T-helper 2 cell treated with Interferon-gamma antibody and Interleukin-4, amounts not matched to agents 5 μg/mL and 100 μg/mL, for 36 hours (primary cell): ENCODE measurements around the gene MYO1D.

ENCODE experiments used
- DNase-seq: peaks from one replicate; pipeline ENCODE4 v3.0.0; 2021; ENCODE audit warnings: low spot score
- H3K27ac Mint-ChIP-seq: one replicate; pipeline ENCODE4 v1.8.0; 2021; ENCODE audit warnings: mild to moderate bottlenecking, mixed read lengths
- H3K27me3 Mint-ChIP-seq: one replicate; pipeline ENCODE4 v1.8.0; 2021; ENCODE audit warnings: low read depth, mixed read lengths
- H3K36me3 Mint-ChIP-seq: one replicate; pipeline ENCODE4 v1.8.0; 2021; ENCODE audit warnings: low read depth, mixed read lengths
- H3K4me1 Mint-ChIP-seq: one replicate; pipeline ENCODE4 v1.8.0; 2021; ENCODE audit warnings: low read depth, mixed read lengths
- H3K4me3 Mint-ChIP-seq: one replicate; pipeline ENCODE4 v1.8.0; 2022; ENCODE audit warnings: mild to moderate bottlenecking, moderate library complexity, mixed read lengths
- H3K9me3 Mint-ChIP-seq: one replicate; pipeline ENCODE4 v1.8.0; 2021; ENCODE audit warnings: mixed read lengths

The MYO1D gene

DNA sequence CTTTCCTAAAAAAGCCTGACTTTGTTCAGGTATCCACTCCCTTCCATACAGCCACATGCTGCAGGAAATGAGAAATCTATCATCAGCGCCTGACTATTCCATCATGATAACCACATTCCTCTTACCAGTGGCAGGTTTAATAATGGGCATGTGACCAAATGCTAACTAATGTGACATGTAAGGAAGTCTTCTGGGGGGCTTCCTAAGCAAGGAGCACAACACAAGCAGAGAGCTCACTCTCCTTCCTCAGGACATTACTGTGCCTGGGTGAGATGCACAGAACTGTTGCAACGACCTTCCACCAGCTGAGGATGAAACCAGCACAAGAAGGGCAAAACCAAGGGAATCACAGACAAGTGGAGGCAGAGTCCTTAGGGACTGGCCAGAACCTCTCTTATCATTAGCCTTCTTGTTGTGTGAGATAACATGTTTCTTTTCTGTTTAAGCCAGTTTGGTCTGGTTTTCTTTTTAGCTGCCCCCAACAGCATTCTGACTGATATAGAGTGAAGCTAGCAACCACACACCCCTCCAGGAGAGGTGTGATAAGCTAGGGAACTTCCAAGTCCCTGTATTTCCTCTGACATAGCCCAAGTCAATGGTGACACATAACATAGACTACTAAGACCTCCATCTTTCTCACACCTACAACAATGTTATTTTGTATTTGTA, 16.9 kb downstream of the MYO1D start:
- no peaks in the 10 kb centered on the region for H3K4me1 Mint-ChIP-seq
- H3K27ac Mint-ChIP-seq, result no peak overlapping the region
- no peak overlapping the region for H3K4me3 Mint-ChIP-seq
- DNase-seq, result no peak
- no peaks in the 10 kb centered on the region for H3K9me3 Mint-ChIP-seq
- peaks cover 3% of the 10 kb centered on the region for H3K27me3 Mint-ChIP-seq
- H3K36me3 Mint-ChIP-seq, result no peaks in the 10 kb centered on the region

DNA sequence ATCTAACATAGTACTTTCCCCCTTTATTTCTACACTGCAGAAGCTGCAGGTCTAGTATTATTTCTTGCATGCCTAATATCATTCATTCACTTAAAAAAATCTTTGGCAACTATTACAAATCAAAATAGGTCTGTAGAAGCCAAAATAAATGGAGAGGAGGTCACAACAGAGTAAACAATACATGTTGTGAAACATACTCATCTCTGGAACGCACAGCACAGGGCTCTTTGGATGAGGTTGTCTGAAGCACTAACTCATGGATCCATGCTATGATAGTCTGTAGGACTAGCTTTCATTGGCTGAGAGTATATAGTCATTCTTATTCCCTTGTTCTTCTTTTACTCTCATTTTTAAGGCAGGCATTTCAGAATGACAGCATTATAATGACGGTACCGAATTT, 21.3 kb downstream of the MYO1D start:
- no peak for DNase-seq
- H3K27ac Mint-ChIP-seq, result no peak overlapping the region
- no peaks in the 10 kb centered on the region for H3K9me3 Mint-ChIP-seq
- H3K36me3 Mint-ChIP-seq, result no peaks in the 10 kb centered on the region
- no peaks in the 10 kb centered on the region for H3K4me1 Mint-ChIP-seq
- no peak overlapping the region for H3K4me3 Mint-ChIP-seq
- peaks cover 17% of the 10 kb centered on the region for H3K27me3 Mint-ChIP-seq

GRCh38 chr17:32854832-32855389, 22.0 kb downstream of the MYO1D start:
- peaks cover 17% of the 10 kb centered on the region for H3K27me3 Mint-ChIP-seq
- no peaks in the 10 kb centered on the region for H3K9me3 Mint-ChIP-seq
- H3K27ac Mint-ChIP-seq, result no peak overlapping the region
- no peaks in the 10 kb centered on the region for H3K4me1 Mint-ChIP-seq
- no peaks in the 10 kb centered on the region for H3K36me3 Mint-ChIP-seq
- DNase-seq, result no peak
- H3K4me3 Mint-ChIP-seq, result no peak overlapping the region

GRCh38 chr17:32854207-32854606, 22.7 kb downstream of the MYO1D start:
- Mint-ChIP-seq H3K27me3 (peaks cover 15% of the 10 kb centered on the region), H3K9me3 (no peaks in the 10 kb centered on the region), H3K4me1 (no peaks in the 10 kb centered on the region), H3K27ac (no peak overlapping the region), H3K36me3 (no peaks in the 10 kb centered on the region), H3K4me3 (no peak overlapping the region)
- DNase-seq, result no peak

DNA sequence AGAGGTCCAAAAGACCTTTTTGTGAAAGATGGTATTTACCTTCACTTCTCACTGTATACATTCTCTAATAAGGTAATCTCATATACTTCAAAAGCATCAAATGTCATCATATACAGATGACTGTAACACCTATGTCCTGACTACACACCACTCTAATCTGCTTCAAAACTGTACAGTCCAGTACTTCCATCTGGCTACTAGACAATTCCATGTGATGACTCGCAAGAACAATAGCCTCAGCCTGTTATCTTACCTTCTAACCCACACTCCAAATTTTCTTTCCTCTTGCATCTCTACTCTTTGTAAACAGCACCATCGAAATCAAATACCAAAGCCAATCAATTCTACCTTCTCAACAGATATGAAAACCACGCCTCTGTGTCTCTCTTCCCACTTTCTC, 24.1 kb downstream of the MYO1D start:
- Mint-ChIP-seq H3K27ac (no peak overlapping the region), H3K4me3 (no peak overlapping the region), H3K27me3 (peaks cover 14% of the 10 kb centered on the region), H3K36me3 (no peaks in the 10 kb centered on the region), H3K9me3 (no peaks in the 10 kb centered on the region), H3K4me1 (no peaks in the 10 kb centered on the region)
- DNase-seq, result no peak

DNA sequence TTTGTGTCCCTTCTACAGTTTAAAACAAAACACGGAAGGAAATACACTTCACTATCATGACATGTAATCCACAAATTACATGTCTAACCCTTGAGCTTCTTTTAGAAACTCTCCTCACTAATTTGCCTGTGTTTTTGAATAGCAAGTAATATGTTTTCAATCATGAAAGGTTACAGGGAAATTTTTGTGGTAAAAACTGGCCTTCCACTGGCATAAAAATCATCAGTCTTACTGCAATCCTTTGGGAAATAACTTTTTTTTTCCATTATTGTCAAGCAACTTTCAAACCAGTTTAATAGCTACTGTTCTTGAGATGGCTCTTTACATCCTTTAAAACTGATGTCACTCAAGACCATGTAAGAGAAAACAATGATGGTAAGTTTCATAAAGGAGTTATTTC, 27.0 kb downstream of the MYO1D start:
- Mint-ChIP-seq H3K4me1 (no peaks in the 10 kb centered on the region), H3K27me3 (peaks cover 14% of the 10 kb centered on the region), H3K36me3 (no peaks in the 10 kb centered on the region), H3K27ac (no peak overlapping the region), H3K4me3 (no peak overlapping the region), H3K9me3 (no peaks in the 10 kb centered on the region)
- no peak for DNase-seq

GRCh38 chr17:32847977-32848376, 28.9 kb downstream of the MYO1D start:
- Mint-ChIP-seq H3K9me3 (no peaks in the 10 kb centered on the region), H3K4me3 (no peak overlapping the region), H3K36me3 (no peaks in the 10 kb centered on the region), H3K27ac (no peak overlapping the region), H3K27me3 (peaks cover 14% of the 10 kb centered on the region), H3K4me1 (no peaks in the 10 kb centered on the region)
- DNase-seq, result no peak

DNA sequence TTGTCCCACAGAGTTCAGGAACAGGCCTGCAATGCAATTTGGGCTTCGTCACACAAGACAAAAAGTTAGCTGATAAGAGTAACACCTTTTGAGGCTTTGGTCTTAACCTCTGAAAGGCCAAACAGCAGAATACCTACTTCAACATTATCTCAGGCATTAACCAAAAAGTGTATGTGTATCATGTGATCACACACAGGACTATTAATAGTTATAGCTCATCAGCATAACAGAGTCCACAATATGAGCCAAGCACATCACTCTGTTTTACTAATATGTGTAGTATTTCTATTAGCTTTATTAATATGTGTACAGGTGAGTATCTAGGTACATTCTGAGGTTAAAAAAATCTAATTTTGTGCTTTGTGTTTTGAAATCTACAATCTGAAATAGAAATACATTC, 30.8 kb downstream of the MYO1D start:
- Mint-ChIP-seq H3K36me3 (no peaks in the 10 kb centered on the region), H3K4me3 (no peak overlapping the region), H3K9me3 (no peaks in the 10 kb centered on the region), H3K27ac (no peak overlapping the region), H3K4me1 (no peaks in the 10 kb centered on the region), H3K27me3 (peaks cover 6% of the 10 kb centered on the region)
- no peak for DNase-seq

DNA sequence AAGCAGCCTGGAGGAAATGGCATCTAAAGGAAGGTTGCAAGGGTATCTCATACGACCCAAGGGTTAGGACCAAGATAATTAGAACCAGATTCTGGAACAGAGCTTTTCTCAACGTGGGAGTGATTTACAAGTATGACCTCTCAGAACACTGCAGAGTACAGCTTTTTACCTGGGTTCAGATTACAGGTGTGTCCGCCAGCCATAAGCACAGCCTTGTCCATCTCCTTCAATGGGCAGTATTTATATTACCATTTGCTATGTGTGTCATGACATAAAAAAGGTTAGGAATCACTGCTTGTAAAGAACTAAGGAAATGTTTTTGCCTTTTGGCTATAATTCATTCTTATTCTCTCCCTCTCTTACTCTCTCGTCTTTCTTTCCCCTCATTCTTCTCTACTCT, 36.7 kb downstream of the MYO1D start:
- Mint-ChIP-seq H3K36me3 (no peaks in the 10 kb centered on the region), H3K4me3 (no peak overlapping the region), H3K27me3 (peaks cover 4% of the 10 kb centered on the region), H3K27ac (no peak overlapping the region), H3K4me1 (no peaks in the 10 kb centered on the region), H3K9me3 (no peaks in the 10 kb centered on the region)
- no peak for DNase-seq

DNA sequence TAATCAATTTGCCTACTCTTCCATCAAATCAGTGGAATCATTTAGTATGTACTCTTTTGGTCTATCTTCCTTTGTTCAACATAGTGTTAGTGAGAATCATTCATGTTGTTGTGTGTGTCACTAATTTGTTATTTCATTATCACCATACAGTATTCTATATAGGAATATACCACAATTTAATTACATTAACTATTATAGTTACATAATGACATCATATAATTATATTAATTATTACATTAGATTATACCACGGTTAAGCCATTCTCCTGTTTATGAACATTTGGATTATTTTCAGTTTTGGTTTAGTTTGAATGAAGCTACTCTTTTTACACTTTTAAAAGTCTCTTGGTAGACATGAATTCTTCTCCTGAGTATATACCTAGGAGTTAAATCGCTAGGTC, 40.4 kb downstream of the MYO1D start:
- no peak overlapping the region for H3K27ac Mint-ChIP-seq
- H3K4me3 Mint-ChIP-seq, result no peak overlapping the region
- H3K9me3 Mint-ChIP-seq, result no peaks in the 10 kb centered on the region
- no peaks in the 10 kb centered on the region for H3K36me3 Mint-ChIP-seq
- H3K27me3 Mint-ChIP-seq, result peaks cover 8% of the 10 kb centered on the region
- no peak for DNase-seq
- no peaks in the 10 kb centered on the region for H3K4me1 Mint-ChIP-seq

GRCh38 chr17:32835291-32835761, 41.6 kb downstream of the MYO1D start:
- DNase-seq, result no peak
- Mint-ChIP-seq H3K9me3 (no peaks in the 10 kb centered on the region), H3K4me1 (no peaks in the 10 kb centered on the region), H3K36me3 (no peaks in the 10 kb centered on the region), H3K4me3 (no peak overlapping the region), H3K27me3 (peaks cover 10% of the 10 kb centered on the region), H3K27ac (no peak overlapping the region)

DNA sequence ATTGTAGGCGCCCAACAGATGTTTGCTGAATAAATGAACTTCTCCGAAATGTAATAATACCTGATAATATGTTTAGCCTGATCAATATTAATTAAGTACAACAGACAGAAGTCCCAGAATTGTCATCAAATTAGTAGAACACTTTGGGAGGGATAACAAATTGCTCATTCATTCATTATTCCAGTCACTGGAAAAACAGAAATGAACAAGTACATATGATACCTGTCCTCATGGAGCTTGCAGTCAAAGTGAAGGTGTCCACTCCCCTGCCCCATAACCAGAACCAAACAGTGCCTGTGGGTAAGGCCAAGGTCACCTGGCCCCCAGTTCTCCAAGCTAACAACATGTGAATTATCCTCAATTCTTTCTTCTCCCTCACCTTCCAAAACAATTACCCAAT, 42.8 kb downstream of the MYO1D start:
- no peaks in the 10 kb centered on the region for H3K4me1 Mint-ChIP-seq
- no peak overlapping the region for H3K4me3 Mint-ChIP-seq
- no peak overlapping the region for H3K27ac Mint-ChIP-seq

GRCh38 chr17:32833526-32833925, 43.4 kb downstream of the MYO1D start:
- Mint-ChIP-seq H3K27ac (no peak overlapping the region), H3K4me1 (peaks cover 6% of the 10 kb centered on the region), H3K4me3 (no peak overlapping the region), H3K27me3 (peaks cover 12% of the 10 kb centered on the region), H3K9me3 (no peaks in the 10 kb centered on the region), H3K36me3 (no peaks in the 10 kb centered on the region)
- DNase-seq, result no peak

More for the DNA sequence above, 42.8 kb downstream of the MYO1D start:
- H3K27me3 Mint-ChIP-seq, result peaks cover 12% of the 10 kb centered on the region
- no peak for DNase-seq
- no peaks in the 10 kb centered on the region for H3K36me3 Mint-ChIP-seq
- H3K9me3 Mint-ChIP-seq, result no peaks in the 10 kb centered on the region

DNA sequence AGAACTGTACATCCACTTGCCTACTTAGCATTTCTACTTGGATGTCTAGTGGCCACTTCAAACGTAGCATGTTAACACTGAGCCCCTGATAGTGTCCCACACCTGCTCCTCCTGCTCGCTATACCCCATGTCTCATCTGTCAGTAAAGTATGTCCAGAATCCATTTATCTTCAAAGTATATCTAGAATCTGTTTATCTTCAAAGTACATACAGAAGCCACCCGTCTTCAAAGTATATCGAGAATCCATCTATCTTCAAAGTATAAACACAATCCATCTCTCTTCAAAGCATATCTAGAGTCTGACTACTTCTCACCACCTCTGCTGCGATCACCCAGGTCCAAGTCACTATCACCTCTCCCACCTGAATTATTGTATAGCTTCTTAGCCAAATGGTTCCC, 43.8 kb downstream of the MYO1D start:
- no peak overlapping the region for H3K4me3 Mint-ChIP-seq
- no peaks in the 10 kb centered on the region for H3K36me3 Mint-ChIP-seq
- DNase-seq, result no peak
- H3K27ac Mint-ChIP-seq, result no peak overlapping the region
- peaks cover 7% of the 10 kb centered on the region for H3K4me1 Mint-ChIP-seq
- H3K9me3 Mint-ChIP-seq, result no peaks in the 10 kb centered on the region
- H3K27me3 Mint-ChIP-seq, result peaks cover 10% of the 10 kb centered on the region
